Progenitor cell of endocrine pancreas (in vitro differentiated cells): ENCODE measurements around the gene HIGD1C. TPM values are rescaled to one million over a fixed set of nuclear protein-coding genes. Genes with fewer than 3 reads are reported as not detected.
"Not testable (repeated sequence)": the region's sequence is repeated elsewhere in the genome, so short reads cannot be mapped to it uniquely, and the experiment has no call there.

Experiments
- DNase-seq: peaks from one replicate; pipeline ENCODE4 v3.0.0; 2021; ENCODE audit warnings: low spot score; ENCODE audit not compliant: unreplicated experiment
- H3K27ac Mint-ChIP-seq: 2 replicates; pipeline ENCODE4 v1.8.0; 2021; ENCODE audit warnings: mild to moderate bottlenecking, moderate library complexity, mixed read lengths
- H3K27me3 Mint-ChIP-seq: 2 replicates; pipeline ENCODE4 v1.8.0; 2021; ENCODE audit warnings: mixed read lengths
- H3K36me3 Mint-ChIP-seq: 2 replicates; pipeline ENCODE4 v1.8.0; 2022; ENCODE audit warnings: mixed read lengths; ENCODE audit not compliant: insufficient read depth
- H3K4me1 Mint-ChIP-seq: 2 replicates; pipeline ENCODE4 v1.8.0; 2021; ENCODE audit warnings: low read depth, mixed read lengths
- H3K4me3 Mint-ChIP-seq: 2 replicates; pipeline ENCODE4 v1.8.0; 2021; ENCODE audit warnings: low read depth, mild to moderate bottlenecking, moderate library complexity, mixed read lengths
- H3K9me3 Mint-ChIP-seq: 2 replicates; pipeline ENCODE4 v1.8.0; 2021; ENCODE audit warnings: low read depth, mixed read lengths
- CTCF ChIP-seq: fragments of 200-600 bp; sonication (generic); IDR thresholded peaks from one replicate; pipeline ENCODE4 v1.5.0; 2021; ENCODE audit warnings: antibody characterized with exemption, mild to moderate bottlenecking; ENCODE audit not compliant: unreplicated experiment
- long read RNA-seq: library from polyadenylated mRNA; unstranded; transcript quantifications from one replicate; pipeline ENCODE4 v2.0.0, GENCODE V29; 2020
- total RNA-seq: library from RNA; stranded (reverse); gene quantifications from 2 replicates; pipeline ENCODE4 v1.2.1, GENCODE V29; 2021

HIGD1C gene
- not detected in 2 replicates for total RNA-seq
- long read RNA-seq: 0 reads

GRCh38 chr12:50952510-50952909, at the start of gene HIGD1C:
HIGD1C (plus strand) TSS chr12:50952544; CDS start chr12:50953999, 1,455 bp downstream.
- DNase-seq: no peak
- Mint-ChIP-seq H3K36me3 (no peaks in the 10 kb centered on the region), H3K27me3 (no peaks in the 10 kb centered on the region), H3K27ac (no peak within 1 kb of the TSS), H3K4me1 (no peaks in the 10 kb centered on the region), H3K9me3 (no peaks in the 10 kb centered on the region), H3K4me3 (no peak within 1 kb of the TSS)
- no peak for TF ChIP-seq CTCF

- H3K27ac Mint-ChIP-seq, H3K36me3 Mint-ChIP-seq, H3K27me3 Mint-ChIP-seq, DNase-seq, H3K4me1 Mint-ChIP-seq, H3K4me3 Mint-ChIP-seq: not testable (repeated sequence)
- peaks cover 13% of the 10 kb centered on the region for H3K9me3 Mint-ChIP-seq
Observed at GRCh38 chr12:50908479-50908878, 43.9 kb upstream of the HIGD1C start.

- H3K27ac Mint-ChIP-seq, H3K36me3 Mint-ChIP-seq, H3K27me3 Mint-ChIP-seq, H3K4me1 Mint-ChIP-seq, DNase-seq, H3K4me3 Mint-ChIP-seq: not testable (repeated sequence)
- H3K9me3 Mint-ChIP-seq: peaks cover 32% of the 10 kb centered on the region
Observed at GRCh38 chr12:50912361-50912760, 40.0 kb upstream of the HIGD1C start.

GRCh38 chr12:50913224-50913623, 39.1 kb upstream of the HIGD1C start:
- H3K4me1 Mint-ChIP-seq: peaks cover 5% of the 10 kb centered on the region
- DNase-seq: no peak
- H3K4me3 Mint-ChIP-seq: no peak overlapping the region
- no peaks in the 10 kb centered on the region for H3K27me3 Mint-ChIP-seq
- H3K36me3 Mint-ChIP-seq: peaks cover 4% of the 10 kb centered on the region
- peaks cover 37% of the 10 kb centered on the region for H3K9me3 Mint-ChIP-seq
- TF ChIP-seq CTCF: no peak
- no peak overlapping the region for H3K27ac Mint-ChIP-seq

GRCh38 chr12:50914872-50915484, 37.4 kb upstream of the HIGD1C start:
- no peak for TF ChIP-seq CTCF
- DNase-seq: no peak
- Mint-ChIP-seq H3K27me3 (no peaks in the 10 kb centered on the region), H3K9me3 (peaks cover 37% of the 10 kb centered on the region), H3K4me1 (no peaks in the 10 kb centered on the region), H3K36me3 (peaks cover 4% of the 10 kb centered on the region), H3K27ac (no peak overlapping the region), H3K4me3 (no peak overlapping the region)

- TF ChIP-seq CTCF: no peak
- Mint-ChIP-seq H3K9me3 (peaks cover 37% of the 10 kb centered on the region), H3K36me3 (peaks cover 4% of the 10 kb centered on the region), H3K4me1 (no peaks in the 10 kb centered on the region), H3K27me3 (no peaks in the 10 kb centered on the region), H3K4me3 (no peak overlapping the region), H3K27ac (no peak overlapping the region)
- DNase-seq: no peak
Observed at GRCh38 chr12:50916292-50916691, 36.1 kb upstream of the HIGD1C start.
